ENCODE results near the gene FBXO38.

The FBXO38 gene

DNA sequence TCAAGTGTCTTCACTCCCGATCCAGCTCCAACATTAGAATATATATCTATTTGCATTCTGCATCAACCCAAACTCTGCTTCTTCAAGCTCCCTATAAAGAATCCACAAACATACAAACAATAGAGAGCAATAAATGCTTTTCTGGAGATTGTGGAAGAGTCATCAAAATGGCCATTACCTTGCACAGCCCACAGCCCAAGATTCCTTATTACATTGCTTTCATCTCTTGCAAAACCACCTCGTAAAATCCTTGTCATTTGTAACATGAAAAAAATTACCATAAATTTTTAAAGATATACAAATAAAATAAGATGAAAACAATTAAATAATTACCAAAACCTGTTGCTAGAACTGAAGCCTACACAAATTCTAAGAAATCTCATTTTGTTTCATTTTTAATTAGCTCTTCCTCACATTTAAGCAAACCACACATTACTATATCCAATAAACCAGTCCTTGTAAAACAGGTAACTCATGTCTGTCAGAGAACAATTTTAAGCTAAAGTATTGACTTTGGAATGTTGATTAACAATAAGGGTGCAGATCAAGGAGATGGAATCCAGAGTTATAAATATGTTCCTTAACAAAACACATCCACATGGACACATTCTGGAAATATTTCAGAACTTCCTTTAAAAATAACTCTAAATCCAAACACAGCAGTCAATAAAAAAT, 41.2 kb upstream of the FBXO38 start:
- Histone ChIP-seq H3K27me3 (ENCODE audit: control insufficient read depth, insufficient read depth, low read length) (no peaks in the 10 kb centered on the region), H3K4me2 (ENCODE audit: low read length) (no peak overlapping the region), H3K4me3 (ENCODE audit: low read depth, low read length) (no peak overlapping the region), H3K9me3 (ENCODE audit: control insufficient read depth, low read length) (no peaks in the 10 kb centered on the region), H3K4me1 (no peaks in the 10 kb centered on the region), H2AFZ (no peak overlapping the region), H3K9ac (no peak overlapping the region), H3K27ac (no peak overlapping the region), H3K36me3 (ENCODE audit: control insufficient read depth, insufficient read depth, low read length) (no peaks in the 10 kb centered on the region), H3K79me2 (no peaks in the 10 kb centered on the region)
- TF ChIP-seq, protein P1, sequence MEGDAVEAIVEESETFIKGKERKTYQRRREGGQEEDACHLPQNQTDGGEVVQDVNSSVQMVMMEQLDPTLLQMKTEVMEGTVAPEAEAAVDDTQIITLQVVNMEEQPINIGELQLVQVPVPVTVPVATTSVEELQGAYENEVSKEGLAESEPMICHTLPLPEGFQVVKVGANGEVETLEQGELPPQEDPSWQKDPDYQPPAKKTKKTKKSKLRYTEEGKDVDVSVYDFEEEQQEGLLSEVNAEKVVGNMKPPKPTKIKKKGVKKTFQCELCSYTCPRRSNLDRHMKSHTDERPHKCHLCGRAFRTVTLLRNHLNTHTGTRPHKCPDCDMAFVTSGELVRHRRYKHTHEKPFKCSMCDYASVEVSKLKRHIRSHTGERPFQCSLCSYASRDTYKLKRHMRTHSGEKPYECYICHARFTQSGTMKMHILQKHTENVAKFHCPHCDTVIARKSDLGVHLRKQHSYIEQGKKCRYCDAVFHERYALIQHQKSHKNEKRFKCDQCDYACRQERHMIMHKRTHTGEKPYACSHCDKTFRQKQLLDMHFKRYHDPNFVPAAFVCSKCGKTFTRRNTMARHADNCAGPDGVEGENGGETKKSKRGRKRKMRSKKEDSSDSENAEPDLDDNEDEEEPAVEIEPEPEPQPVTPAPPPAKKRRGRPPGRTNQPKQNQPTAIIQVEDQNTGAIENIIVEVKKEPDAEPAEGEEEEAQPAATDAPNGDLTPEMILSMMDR (IDR thresholded peaks at IDR 0.05): no peak

DNA sequence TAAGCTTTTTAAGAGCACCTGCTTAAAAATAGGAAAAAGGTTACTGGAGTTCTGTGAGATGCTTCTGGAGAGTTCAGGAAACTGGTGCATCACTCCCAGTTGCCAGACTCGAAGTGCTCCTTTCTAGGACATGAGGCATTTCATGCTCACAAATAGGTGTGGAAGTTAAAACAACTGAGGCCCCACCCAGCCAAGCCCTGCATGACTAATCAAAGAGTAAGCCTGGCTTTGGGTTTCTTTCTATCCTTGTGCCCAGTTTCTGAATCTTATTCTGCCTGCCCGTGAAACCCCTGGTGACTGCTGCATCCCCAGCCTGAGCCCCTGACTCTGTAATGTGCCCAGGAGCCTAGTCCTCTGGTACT, 40.7 kb upstream of the FBXO38 start:
- TF ChIP-seq, protein P1 (IDR thresholded peaks at IDR 0.05): no peak
- Histone ChIP-seq H3K4me3 (ENCODE audit: low read depth, low read length) (no peak overlapping the region), H3K9ac (no peak overlapping the region), H3K27me3 (ENCODE audit: control insufficient read depth, insufficient read depth, low read length) (no peaks in the 10 kb centered on the region), H3K79me2 (no peaks in the 10 kb centered on the region), H3K36me3 (ENCODE audit: control insufficient read depth, insufficient read depth, low read length) (no peaks in the 10 kb centered on the region), H3K4me1 (no peaks in the 10 kb centered on the region), H3K9me3 (ENCODE audit: control insufficient read depth, low read length) (no peaks in the 10 kb centered on the region), H2AFZ (no peak overlapping the region), H3K27ac (no peak overlapping the region), H3K4me2 (ENCODE audit: low read length) (no peak overlapping the region)

DNA sequence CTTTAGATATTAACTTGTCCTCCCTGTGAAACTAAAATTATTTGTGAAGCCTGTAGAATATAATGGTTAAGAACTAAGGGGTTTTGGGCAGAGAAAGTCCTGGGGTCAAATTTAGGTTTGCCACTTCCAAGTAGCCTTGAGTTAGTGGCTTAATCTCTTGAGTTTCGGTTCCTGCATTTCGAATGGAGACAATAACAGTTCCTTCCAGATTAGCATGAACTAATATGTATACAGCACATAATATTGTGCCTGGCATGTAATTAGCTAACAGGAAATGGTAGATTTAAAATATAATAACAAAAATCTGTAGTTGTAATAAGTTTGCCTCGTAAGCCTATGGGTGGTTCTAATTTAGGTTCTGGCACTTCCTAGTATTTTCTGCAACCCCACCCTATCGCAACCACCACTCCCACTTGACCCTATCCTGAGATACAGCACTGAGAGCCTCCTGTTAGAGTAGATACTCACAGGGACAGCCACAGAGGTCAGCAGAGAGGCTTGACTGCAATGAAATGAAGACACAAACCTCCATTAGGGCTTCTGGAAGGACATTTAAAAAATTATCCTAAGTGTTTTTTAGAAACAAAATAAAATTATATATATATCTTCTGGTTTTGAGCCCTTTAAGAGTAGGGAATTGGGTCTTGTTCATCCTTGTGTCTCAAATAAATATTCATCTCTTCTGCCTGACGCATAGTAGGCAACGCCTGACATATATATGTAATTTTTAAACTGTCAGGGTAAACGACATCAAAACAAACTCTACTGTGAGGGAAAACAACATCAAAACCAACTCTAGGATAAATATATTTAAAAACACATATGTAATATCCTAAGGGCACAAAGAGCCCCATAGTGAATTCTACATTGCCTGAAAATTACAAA, 39.9 kb upstream of the FBXO38 start:
- no peak overlapping the region for H2AFZ ChIP-seq
- no peaks in the 10 kb centered on the region for H3K4me1 ChIP-seq
- no peak overlapping the region for H3K4me2 ChIP-seq (ENCODE audit: low read length)
- no peak overlapping the region for H3K9ac ChIP-seq
- TF ChIP-seq, protein P1 (IDR thresholded peaks at IDR 0.05): no peak
- H3K79me2 ChIP-seq: no peaks in the 10 kb centered on the region
- no peak overlapping the region for H3K27ac ChIP-seq
- H3K27me3 ChIP-seq (ENCODE audit: control insufficient read depth, insufficient read depth, low read length): no peaks in the 10 kb centered on the region
- no peaks in the 10 kb centered on the region for H3K9me3 ChIP-seq (ENCODE audit: control insufficient read depth, low read length)
- no peaks in the 10 kb centered on the region for H3K36me3 ChIP-seq (ENCODE audit: control insufficient read depth, insufficient read depth, low read length)
- H3K4me3 ChIP-seq (ENCODE audit: low read depth, low read length): no peak overlapping the region

DNA sequence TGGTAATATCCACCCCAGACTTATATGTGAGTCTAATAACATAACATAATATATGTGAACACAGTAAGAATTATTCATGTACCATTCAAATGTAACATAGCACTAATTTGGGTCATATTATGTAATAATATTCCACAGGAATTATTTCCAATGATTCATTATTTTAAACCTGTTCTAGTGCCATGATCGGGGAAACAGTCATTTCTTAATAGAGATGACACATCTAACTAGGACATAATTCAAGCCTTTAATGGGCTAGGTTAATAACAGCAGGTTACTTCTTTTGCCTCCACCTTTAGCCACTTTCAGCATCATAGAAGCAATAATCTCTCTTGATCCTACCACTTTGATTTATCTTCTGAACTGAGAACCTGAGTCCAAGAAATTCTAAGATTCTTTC, 36.1 kb upstream of the FBXO38 start:
- TF ChIP-seq, protein P1 (IDR thresholded peaks at IDR 0.05): no peak
- Histone ChIP-seq H3K4me2 (ENCODE audit: low read length) (no peak overlapping the region), H3K9me3 (ENCODE audit: control insufficient read depth, low read length) (no peaks in the 10 kb centered on the region), H3K27me3 (ENCODE audit: control insufficient read depth, insufficient read depth, low read length) (no peaks in the 10 kb centered on the region), H2AFZ (no peak overlapping the region), H3K4me1 (no peaks in the 10 kb centered on the region), H3K27ac (no peak overlapping the region), H3K4me3 (ENCODE audit: low read depth, low read length) (no peak overlapping the region), H3K9ac (no peak overlapping the region), H3K36me3 (ENCODE audit: control insufficient read depth, insufficient read depth, low read length) (no peaks in the 10 kb centered on the region), H3K79me2 (no peaks in the 10 kb centered on the region)
